Left hindlimb (tissue), 1 donor: Measurements from ENCODE around the gene HBP1.
"Not testable (repeated sequence)": the region's sequence is repeated elsewhere in the genome, so short reads cannot be mapped to it uniquely, and the experiment has no call there.

Experiments
- DNase-seq: peaks from one replicate; pipeline ENCODE4 v3.0.0-alpha.2; 2018

HBP1 gene, protein sequence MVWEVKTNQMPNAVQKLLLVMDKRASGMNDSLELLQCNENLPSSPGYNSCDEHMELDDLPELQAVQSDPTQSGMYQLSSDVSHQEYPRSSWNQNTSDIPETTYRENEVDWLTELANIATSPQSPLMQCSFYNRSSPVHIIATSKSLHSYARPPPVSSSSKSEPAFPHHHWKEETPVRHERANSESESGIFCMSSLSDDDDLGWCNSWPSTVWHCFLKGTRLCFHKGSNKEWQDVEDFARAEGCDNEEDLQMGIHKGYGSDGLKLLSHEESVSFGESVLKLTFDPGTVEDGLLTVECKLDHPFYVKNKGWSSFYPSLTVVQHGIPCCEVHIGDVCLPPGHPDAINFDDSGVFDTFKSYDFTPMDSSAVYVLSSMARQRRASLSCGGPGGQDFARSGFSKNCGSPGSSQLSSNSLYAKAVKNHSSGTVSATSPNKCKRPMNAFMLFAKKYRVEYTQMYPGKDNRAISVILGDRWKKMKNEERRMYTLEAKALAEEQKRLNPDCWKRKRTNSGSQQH

GRCh38 chr7:107168233-107169119 lies at the start of gene HBP1:
TSS of gene HBP1 (plus strand) at chr7:107169003. CDS start at chr7:107179894, 10,891 bp downstream.
- peak; percentile 100 for DNase-seq

DNA sequence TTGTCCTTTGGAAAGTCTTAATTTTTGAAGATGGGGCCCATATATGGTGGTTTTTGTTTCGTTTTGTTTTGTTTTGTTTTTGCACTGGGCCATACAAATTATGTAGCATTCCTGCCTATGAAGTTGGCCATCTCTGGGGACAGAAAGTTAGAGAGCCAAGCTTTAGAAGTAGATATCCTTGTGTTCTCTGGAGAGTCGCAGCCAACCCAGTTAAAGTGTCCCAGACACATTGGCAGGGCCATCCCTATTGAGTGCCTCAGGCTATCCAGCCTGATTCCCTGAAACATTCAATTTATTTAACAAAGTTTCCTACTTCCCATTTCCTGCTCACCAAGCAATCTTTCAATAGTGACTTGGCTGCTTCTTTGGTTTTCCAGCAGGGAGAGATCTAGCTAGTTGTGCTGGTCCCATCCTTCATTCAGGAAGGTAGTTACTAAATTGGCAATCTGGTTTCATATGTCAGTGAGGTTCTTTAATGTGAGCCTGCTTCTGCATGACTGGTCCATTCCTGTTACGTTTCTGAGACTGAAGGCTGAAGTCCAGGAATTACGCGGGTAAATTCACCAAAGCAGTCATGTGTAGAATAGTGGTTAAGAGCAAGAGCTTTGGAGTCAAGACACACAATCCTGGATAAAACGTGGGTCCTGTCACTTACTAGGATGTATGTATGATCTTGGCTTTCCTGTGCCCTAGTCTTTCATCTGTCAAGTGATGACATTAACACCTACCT lies 49.3 kb upstream of the HBP1 start:
- no peak for DNase-seq

GRCh38 chr7:107122486-107122911 lies 46.3 kb upstream of the HBP1 start:
- DNase-seq: no peak

- DNase-seq: no peak
Measured at GRCh38 chr7:107123392-107123791, 45.4 kb upstream of the HBP1 start.

DNA sequence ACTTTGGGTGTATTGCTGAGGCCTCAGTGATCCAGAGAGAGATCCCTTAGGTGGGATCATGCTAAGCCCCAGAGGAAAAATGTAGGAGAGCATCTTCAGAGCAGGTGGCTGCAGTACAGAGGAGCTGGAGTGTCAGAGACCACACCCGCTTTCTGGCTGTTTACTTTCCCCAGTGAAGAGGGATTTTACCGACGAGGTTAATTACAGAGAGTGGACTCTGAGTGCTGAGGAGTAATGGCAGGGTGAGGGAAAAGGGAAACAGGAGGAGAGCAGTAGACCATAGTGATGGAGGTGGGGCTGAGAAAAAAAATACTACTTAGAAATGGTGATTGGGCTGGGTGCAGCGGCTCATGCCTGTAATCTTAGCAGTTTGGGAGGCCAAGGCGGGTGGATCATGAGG lies 43.3 kb upstream of the HBP1 start:
- DNase-seq: no peak

DNA sequence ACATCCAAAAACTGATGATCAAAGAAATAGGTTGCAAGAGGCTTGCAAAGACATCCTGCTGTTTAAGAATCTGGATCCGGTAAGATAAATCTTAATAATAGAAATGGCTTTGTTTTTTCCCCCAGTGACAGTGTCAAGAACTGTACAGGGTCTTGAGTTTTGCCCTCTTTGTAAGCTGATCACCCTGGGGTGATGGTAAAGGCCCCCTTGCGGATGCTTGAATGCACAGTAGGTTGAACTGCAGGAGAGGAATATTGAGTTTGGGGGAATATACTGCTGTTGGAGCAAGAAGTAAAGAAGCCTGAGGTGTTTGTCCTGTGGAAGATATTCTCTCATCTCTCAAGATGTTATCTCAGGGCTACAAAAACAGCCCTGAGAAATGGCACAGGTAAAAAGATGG lies 40.6 kb upstream of the HBP1 start:
- no peak for DNase-seq

- no peak for DNase-seq
Measured at GRCh38 chr7:107128748-107129147, 40.1 kb upstream of the HBP1 start.

- no peak for DNase-seq
Measured at GRCh38 chr7:107130487-107131220, 38.1 kb upstream of the HBP1 start.

DNA sequence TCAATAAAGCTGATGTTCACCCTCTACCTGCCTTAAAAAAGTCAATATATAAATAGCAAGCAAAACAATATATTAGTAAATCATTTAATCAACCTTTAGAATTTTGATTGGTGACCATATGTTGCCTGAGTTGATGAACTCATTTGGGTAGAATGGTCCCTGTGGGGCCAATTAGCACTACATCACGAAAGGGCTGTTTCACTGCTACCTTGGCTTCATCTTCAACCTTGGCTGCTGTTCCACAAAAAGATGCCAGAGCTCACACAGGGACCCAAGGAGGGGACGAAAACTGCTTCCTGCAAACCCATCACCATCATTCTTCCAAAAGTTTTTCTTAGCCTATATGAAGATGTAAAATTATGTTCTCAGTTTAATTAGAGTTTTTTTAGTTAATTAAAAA lies 35.4 kb upstream of the HBP1 start:
- no peak for DNase-seq

DNA sequence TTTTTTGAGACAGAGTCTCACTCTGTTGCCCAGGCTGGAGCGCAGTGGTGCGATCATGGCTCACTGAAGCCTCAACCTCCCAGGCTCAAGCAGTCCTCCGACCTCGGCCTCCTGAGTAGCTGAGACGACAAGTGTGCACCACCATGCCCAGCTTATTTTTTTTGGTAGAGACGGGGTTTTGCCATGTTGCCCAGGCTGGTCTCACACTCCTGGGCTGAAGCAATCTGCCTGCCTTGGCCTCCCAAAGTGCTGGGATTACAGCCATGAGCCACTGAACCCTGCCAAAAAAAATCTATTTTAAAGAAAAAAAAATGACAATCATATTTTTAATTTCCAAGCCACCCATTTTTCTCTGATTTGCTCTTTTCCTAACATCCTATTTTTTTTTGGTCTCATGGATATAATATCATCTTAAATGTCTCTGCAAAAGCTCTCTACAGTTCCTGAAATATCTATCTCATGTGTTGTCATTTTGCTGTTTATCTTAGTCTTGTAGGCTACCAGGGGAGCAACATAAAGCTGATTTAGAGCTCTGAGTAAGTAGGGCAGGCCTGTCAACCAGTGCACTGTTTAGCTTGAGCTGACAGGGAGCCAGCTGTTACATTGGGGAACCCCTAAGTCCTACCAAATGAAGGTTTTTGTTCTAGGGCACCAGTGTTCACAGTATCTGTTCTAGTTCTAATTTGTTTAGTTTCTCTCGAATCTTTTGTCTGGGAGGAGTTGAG lies 29.9 kb upstream of the HBP1 start:
- DNase-seq: no peak

DNA sequence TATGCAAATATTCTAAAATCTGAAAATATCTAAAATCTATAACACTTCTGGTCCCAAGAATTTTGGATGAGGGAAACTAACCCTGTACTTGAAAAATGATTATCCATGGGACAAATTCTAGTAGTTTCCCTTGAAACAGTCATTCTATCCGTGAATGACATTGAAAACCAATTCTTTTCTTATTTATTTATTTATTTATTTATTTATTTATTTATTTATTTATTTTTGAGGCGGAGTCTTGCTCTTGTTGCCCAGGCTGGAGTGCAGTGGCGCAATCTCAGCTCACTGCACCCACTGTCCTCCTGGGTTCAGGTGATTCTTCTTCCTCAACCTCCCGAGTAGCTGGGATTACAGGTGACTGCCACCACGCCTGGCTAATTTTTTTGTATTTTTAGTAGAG lies 24.9 kb upstream of the HBP1 start:
- DNase-seq: not testable (repeated sequence)

DNA sequence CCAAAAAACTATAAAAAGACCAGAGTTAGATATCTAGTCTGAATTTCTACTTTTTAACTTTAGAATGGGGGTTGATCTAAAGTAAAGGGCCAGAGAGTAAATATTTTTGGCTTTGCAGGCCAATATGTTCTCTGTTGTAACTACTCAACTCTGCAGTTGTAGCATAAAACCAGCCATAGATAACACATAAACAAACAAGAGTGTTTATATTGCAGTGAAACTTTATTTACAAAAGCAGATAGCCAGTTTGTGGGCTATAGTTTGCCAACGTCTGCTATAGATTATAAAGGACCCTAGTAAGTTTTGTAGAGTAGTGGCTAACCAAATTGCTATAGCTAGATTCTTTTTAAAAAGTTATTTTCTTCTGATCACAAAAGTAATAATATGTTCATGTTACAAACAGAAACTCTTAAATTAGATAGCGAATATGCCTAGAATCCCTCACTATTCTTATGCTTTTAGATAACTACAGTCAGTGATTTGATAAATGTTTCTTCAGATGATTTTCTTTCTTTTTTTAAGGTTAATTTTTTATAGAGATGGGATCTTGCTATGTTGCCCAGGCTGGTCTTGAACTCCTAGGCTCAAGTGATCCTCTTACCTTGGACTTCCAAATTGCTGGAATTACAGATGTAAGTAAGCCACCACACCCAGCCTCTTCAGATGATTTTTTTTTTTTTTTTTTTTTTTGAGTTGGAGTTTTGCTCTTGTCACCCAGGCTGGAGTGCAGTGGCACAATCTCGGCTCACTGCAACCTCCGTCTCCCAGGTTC lies 23.6 kb upstream of the HBP1 start:
- DNase-seq: no peak

- DNase-seq: no peak
Measured at GRCh38 chr7:107147464-107148393, 21.1 kb upstream of the HBP1 start.

DNA sequence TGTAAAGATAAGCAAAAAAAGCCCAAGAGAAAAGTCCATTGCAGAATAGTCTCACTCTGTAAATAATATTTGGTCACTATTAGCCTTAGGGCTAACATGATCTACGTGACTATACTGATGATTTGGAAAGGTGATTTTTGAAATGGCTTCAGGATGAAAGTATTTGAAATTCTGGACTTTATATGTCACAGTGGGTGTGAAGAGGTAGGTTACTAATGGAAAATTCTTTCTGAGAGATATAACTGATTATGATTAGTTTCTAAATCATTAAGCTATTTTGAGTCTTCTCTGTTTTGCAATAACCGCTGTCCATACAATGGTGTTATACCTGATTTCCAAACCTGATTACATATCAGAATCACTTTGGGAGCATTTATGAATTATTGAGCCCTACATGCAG lies 20.1 kb upstream of the HBP1 start:
- DNase-seq: no peak

- DNase-seq: no peak
Measured at GRCh38 chr7:107149863-107150262, 18.9 kb upstream of the HBP1 start.

- peak; percentile 50 for DNase-seq
Measured at GRCh38 chr7:107150375-107151073, 18.3 kb upstream of the HBP1 start.

- no peak for DNase-seq
Measured at GRCh38 chr7:107151538-107151937, 17.3 kb upstream of the HBP1 start.

- no peak for DNase-seq
Measured at GRCh38 chr7:107152011-107152410, 16.8 kb upstream of the HBP1 start.

DNA sequence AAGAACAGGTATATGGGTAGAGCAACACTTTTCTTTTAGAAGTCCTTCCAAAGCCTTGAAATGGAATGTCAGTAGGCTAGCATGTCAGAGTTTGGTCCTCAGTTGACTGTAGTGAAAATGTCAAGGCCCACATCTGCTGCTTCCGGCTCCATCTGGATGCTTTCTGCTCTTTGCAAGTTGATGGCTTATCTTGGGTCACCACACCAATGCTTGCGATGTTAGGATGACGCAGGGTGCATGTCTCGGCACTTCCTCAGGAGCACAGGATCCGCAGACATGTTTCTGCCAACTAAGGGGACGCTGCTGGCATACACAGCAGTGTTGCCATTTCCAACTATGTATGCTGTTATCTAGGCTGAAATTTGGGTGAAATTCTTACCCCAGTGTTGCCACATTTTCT lies 14.0 kb upstream of the HBP1 start:
- no peak for DNase-seq
